Measurements from ENCODE around the gene ITIH1.

ITIH1 gene

DNA sequence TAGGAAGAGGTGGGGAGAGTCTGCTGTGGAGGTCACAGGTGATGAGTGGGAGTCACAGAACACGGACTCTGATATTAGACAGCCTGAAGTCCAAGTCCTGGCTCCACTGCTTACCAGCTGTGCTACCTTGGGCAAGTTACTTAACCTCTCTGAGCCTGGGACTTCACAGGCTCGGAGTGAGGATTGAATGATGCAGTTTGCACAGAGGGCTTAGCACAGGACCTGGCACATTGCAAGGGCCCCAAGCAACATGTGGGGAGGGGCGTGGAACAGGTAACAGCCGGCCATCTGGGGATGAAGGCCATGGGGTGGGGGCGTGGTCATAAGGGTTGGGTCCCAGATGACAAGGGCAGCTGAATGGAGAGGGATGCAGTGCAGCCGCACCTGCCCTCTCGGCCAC lies 12.9 kb downstream of the ITIH1 start:
- Histone ChIP-seq H3K9me3 (ENCODE audit: severe bottlenecking) (no peaks in the 10 kb centered on the region), H3K36me3 (ENCODE audit: low read depth) (no peaks in the 10 kb centered on the region), H3K27ac (ENCODE audit: poor library complexity, severe bottlenecking) (no peak overlapping the region), H3K27me3 (ENCODE audit: insufficient read depth, poor library complexity, severe bottlenecking) (no peaks in the 10 kb centered on the region), H3K4me3 (ENCODE audit: severe bottlenecking) (no peak overlapping the region), H3K4me1 (ENCODE audit: insufficient read depth, poor library complexity, severe bottlenecking) (no peaks in the 10 kb centered on the region)
- no peak for DNase-seq (ENCODE audit: low spot score)
- TF ChIP-seq, protein P1, sequence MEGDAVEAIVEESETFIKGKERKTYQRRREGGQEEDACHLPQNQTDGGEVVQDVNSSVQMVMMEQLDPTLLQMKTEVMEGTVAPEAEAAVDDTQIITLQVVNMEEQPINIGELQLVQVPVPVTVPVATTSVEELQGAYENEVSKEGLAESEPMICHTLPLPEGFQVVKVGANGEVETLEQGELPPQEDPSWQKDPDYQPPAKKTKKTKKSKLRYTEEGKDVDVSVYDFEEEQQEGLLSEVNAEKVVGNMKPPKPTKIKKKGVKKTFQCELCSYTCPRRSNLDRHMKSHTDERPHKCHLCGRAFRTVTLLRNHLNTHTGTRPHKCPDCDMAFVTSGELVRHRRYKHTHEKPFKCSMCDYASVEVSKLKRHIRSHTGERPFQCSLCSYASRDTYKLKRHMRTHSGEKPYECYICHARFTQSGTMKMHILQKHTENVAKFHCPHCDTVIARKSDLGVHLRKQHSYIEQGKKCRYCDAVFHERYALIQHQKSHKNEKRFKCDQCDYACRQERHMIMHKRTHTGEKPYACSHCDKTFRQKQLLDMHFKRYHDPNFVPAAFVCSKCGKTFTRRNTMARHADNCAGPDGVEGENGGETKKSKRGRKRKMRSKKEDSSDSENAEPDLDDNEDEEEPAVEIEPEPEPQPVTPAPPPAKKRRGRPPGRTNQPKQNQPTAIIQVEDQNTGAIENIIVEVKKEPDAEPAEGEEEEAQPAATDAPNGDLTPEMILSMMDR (IDR thresholded peaks at IDR 0.05; ENCODE audit: poor library complexity, severe bottlenecking), result no peak
- no peak for ATAC-seq (ENCODE audit: low read depth)

DNA sequence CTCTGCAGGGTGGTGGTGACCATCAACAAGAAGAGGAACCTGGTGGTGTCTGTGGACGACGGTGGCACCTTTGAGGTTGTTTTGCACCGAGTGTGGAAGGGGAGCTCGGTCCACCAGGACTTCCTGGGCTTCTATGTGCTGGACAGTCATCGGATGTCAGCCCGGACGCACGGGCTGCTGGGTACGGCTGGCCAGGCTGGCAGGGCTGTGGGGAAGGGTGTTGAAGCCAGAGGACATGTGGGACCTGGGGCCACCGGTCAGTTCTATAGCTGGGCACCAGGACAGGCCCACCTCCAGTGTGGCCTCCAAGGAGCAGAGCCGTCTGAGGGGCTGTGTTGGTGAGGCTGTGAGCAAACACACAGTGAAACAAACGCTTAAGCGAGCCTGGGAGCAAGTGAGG lies 13.3 kb downstream of the ITIH1 start:
- Histone ChIP-seq H3K27ac (ENCODE audit: poor library complexity, severe bottlenecking) (no peak overlapping the region), H3K4me1 (ENCODE audit: insufficient read depth, poor library complexity, severe bottlenecking) (no peaks in the 10 kb centered on the region), H3K27me3 (ENCODE audit: insufficient read depth, poor library complexity, severe bottlenecking) (no peaks in the 10 kb centered on the region), H3K9me3 (ENCODE audit: severe bottlenecking) (no peaks in the 10 kb centered on the region), H3K36me3 (ENCODE audit: low read depth) (no peaks in the 10 kb centered on the region), H3K4me3 (ENCODE audit: severe bottlenecking) (no peak overlapping the region)
- DNase-seq (ENCODE audit: low spot score), result no peak
- ATAC-seq (ENCODE audit: low read depth), result no peak
- TF ChIP-seq, protein P1 (IDR thresholded peaks at IDR 0.05; ENCODE audit: poor library complexity, severe bottlenecking), result no peak

DNA sequence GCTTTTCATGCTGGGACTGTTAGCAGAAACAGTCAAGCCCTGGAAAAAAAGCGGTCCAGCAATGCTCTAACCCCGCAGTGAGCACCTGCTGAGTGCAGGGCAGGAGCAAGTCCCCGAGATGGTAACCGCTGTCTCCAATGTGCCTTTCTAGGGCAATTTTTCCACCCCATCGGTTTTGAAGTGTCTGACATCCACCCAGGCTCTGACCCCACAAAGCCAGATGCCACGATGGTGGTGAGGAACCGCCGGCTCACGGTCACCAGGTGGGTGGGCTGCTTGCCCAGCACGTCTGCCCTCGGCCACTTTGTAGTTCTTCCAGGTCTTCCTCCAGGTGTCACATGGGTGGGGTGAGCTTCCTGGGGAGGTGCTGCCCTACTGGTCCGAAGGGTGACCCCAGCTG lies 14.0 kb downstream of the ITIH1 start:
- no peaks in the 10 kb centered on the region for H3K9me3 ChIP-seq (ENCODE audit: severe bottlenecking)
- TF ChIP-seq, protein P1 (IDR thresholded peaks at IDR 0.05; ENCODE audit: poor library complexity, severe bottlenecking), result no peak
- DNase-seq (ENCODE audit: low spot score) (no peak), ATAC-seq (ENCODE audit: low read depth) (no peak)
- no peaks in the 10 kb centered on the region for H3K4me1 ChIP-seq (ENCODE audit: insufficient read depth, poor library complexity, severe bottlenecking)
- H3K27me3 ChIP-seq (ENCODE audit: insufficient read depth, poor library complexity, severe bottlenecking), result no peaks in the 10 kb centered on the region
- H3K36me3 ChIP-seq (ENCODE audit: low read depth), result no peaks in the 10 kb centered on the region
- no peak overlapping the region for H3K27ac ChIP-seq (ENCODE audit: poor library complexity, severe bottlenecking)
- no peak overlapping the region for H3K4me3 ChIP-seq (ENCODE audit: severe bottlenecking)

DNA sequence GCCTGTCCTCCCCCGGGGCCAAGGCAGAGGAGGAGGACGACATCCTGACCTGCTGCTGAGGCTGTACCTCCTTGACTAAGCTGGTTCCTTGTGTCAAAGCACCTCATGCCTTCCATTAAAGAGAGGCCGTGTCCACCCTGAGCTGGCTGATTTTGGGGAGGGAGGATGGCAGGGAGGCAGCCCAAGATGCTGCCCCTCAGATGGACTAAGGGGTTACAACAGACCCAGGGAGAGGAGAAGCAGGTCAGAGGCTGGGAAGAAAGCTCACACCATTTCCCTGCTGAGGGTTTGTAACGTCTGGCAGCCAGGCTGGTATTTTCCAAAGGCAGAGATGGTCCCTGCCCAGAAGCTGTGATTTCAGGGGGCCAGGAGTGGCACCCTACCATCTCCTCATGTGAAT lies 14.5 kb downstream of the ITIH1 start:
- DNase-seq (ENCODE audit: low spot score) (no peak), ATAC-seq (ENCODE audit: low read depth) (no peak)
- Histone ChIP-seq H3K4me1 (ENCODE audit: insufficient read depth, poor library complexity, severe bottlenecking) (no peaks in the 10 kb centered on the region), H3K27ac (ENCODE audit: poor library complexity, severe bottlenecking) (no peak overlapping the region), H3K27me3 (ENCODE audit: insufficient read depth, poor library complexity, severe bottlenecking) (no peaks in the 10 kb centered on the region), H3K9me3 (ENCODE audit: severe bottlenecking) (no peaks in the 10 kb centered on the region), H3K36me3 (ENCODE audit: low read depth) (no peaks in the 10 kb centered on the region), H3K4me3 (ENCODE audit: severe bottlenecking) (no peak overlapping the region)
- TF ChIP-seq, protein P1 (IDR thresholded peaks at IDR 0.05; ENCODE audit: poor library complexity, severe bottlenecking), result no peak

DNA sequence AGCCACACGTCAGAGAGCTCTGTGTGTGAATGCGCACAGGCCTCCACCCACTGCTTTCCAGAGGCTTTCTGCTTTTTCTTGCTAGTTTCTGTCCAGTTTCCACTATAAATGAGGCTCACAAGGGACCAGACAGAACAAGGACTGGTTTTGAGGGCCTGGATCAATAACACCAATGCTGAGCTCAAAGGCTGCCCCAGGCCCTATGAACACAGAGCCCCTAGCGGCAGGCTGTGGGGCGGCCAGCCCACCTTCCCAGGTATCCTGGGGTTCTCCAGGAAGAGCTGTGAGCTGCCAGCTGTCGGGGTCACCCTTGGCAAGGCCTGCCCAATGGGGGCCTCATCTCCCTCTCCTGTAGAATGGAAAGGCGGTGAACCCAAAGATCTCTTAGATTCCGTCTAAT lies 15.0 kb downstream of the ITIH1 start:
- TF ChIP-seq, protein P1 (IDR thresholded peaks at IDR 0.05; ENCODE audit: poor library complexity, severe bottlenecking), result no peak
- no peak for DNase-seq (ENCODE audit: low spot score)
- no peaks in the 10 kb centered on the region for H3K9me3 ChIP-seq (ENCODE audit: severe bottlenecking)

More for the DNA sequence above, 15.0 kb downstream of the ITIH1 start:
- H3K4me3 ChIP-seq (ENCODE audit: severe bottlenecking), result no peak overlapping the region
- no peak overlapping the region for H3K27ac ChIP-seq (ENCODE audit: poor library complexity, severe bottlenecking)
- H3K27me3 ChIP-seq (ENCODE audit: insufficient read depth, poor library complexity, severe bottlenecking), result no peaks in the 10 kb centered on the region
- H3K4me1 ChIP-seq (ENCODE audit: insufficient read depth, poor library complexity, severe bottlenecking), result no peaks in the 10 kb centered on the region
- no peak for ATAC-seq (ENCODE audit: low read depth)
- no peaks in the 10 kb centered on the region for H3K36me3 ChIP-seq (ENCODE audit: low read depth)
